BJ (cell line): ENCODE results near the gene HSPG2. TPM values are rescaled to one million over a fixed set of nuclear protein-coding genes. Genes with fewer than 3 reads are reported as not detected.

Experiments used
- CTCF ChIA-PET: fragments of 350-600 bp; formaldehyde crosslinking; extraction: SDS; loops from one replicate; lab custom pipeline; 2021; ENCODE audit warnings: antibody characterized with exemption, inconsistent platforms; lab: Yijun Ruan, JAX
- POLR2A ChIA-PET: fragments of 300-600 bp; sonication (Branson Sonifier 250); formaldehyde crosslinking; extraction: SDS; loops from one replicate; lab custom pipeline; 2021; ENCODE audit warnings: antibody characterized with exemption; lab: Charles Lee
- DNase-seq: peaks from one replicate; pipeline ENCODE4 v3.0.0-alpha.2; 2011; ENCODE audit warnings: low read depth
- H3K27me3 ChIP-seq: 2 replicates; pipeline ENCODE4 v1.6.0; 2011; ENCODE audit warnings: low read length; ENCODE audit not compliant: control insufficient read depth, insufficient read depth
- H3K36me3 ChIP-seq: 2 replicates; pipeline ENCODE4 v1.5.1; 2011; ENCODE audit warnings: low read length; ENCODE audit not compliant: control insufficient read depth, insufficient read depth
- H3K4me3 ChIP-seq: 2 replicates; pipeline ENCODE4 v1.5.1; 2011; ENCODE audit warnings: low read depth, mild to moderate bottlenecking, control low read depth, low read length
- CTCF ChIP-seq: IDR thresholded peaks from 2 replicates; pipeline ENCODE4 v1.5.1; 2011; ENCODE audit warnings: low read depth, mild to moderate bottlenecking, control low read depth, inconsistent platforms, low read length, moderate library complexity; ENCODE audit not compliant: insufficient read depth
- polyA plus RNA-seq: library from polyadenylated mRNA; depleted of rRNA; stranded (reverse); fragments of >200 nt; gene quantifications from 2 replicates; pipeline ENCODE4 v1.2.3, GENCODE V29; 2011

The HSPG2 gene
- polyA plus RNA-seq, 1 experiment = 45.1 TPM

GRCh38 chr1:21874328-21874727, 62.8 kb downstream of the HSPG2 start:
- CTCF ChIA-PET = no interaction called here
- no peak for DNase-seq
- TF ChIP-seq CTCF = no peak
- Histone ChIP-seq H3K27me3 (no peaks in the 10 kb centered on the region), H3K4me3 (no peak overlapping the region), H3K36me3 (peaks cover 77% of the 10 kb centered on the region)
- POLR2A ChIA-PET = no interaction called here

DNA sequence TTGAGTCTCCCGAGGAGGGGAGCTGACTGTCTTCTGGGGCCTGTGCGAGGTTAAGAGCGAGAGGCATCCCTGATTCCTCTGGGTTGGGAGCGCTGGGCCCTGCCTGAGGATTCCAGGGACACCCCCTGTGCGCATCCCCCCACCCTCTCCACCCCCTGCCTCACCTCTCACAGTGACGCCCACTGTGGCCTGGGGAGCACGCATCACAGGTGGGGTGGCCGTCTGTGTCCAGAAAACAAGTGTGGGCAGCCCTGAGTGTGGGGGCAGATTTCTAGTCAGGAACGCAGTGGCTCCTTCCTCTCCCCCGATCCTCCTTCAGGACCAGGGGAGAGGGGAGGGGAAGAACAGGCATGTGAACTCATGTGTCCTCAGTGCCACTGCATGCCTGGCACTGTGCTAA, 63.3 kb downstream of the HSPG2 start:
- no peaks in the 10 kb centered on the region for H3K27me3 ChIP-seq
- POLR2A ChIA-PET = no interaction called here
- H3K36me3 ChIP-seq = peaks cover 71% of the 10 kb centered on the region
- no peak for DNase-seq
- no peak for TF ChIP-seq CTCF
- no peak overlapping the region for H3K4me3 ChIP-seq
- CTCF ChIA-PET = no interaction called here

DNA sequence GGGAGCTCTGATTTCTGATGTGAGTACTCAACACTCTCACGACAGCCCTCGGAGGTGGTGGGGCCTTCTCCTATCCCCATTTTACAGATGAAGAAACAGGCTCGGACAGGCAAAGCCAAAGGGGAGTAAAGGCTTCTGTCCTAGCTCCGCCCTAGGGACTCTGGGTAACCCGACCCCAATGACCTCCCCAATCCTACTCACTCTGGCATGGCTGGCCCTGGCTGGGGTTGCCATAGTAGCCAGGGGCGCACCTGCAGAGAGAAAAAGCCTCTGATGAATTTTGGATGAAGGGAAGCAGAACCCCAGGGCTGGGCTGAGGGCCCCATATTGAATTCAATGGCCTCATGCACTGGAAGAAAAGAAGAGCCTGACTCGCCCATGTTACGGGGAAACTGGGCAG, 63.9 kb downstream of the HSPG2 start:
- no peak for TF ChIP-seq CTCF
- ChIA-PET CTCF (no interaction called here), POLR2A (no interaction called here)
- no peak for DNase-seq
- H3K36me3 ChIP-seq = peaks cover 65% of the 10 kb centered on the region
- H3K4me3 ChIP-seq = no peak overlapping the region
- H3K27me3 ChIP-seq = no peaks in the 10 kb centered on the region

GRCh38 chr1:21872445-21873079, 64.5 kb downstream of the HSPG2 start:
- peaks cover 61% of the 10 kb centered on the region for H3K36me3 ChIP-seq
- ChIA-PET CTCF (no interaction called here), POLR2A (no interaction called here)
- no peak overlapping the region for H3K4me3 ChIP-seq
- H3K27me3 ChIP-seq = no peaks in the 10 kb centered on the region
- no peak for DNase-seq
- TF ChIP-seq CTCF = no peak

- POLR2A ChIA-PET = no interaction called here
- CTCF ChIA-PET = interaction anchor here (1.4 kb wide), 1 partner anchor 11 kb away, joined by 4 read pairs; no protein-coding TSS in a partner anchor
- DNase-seq = no peak
- no peak overlapping the region for H3K4me3 ChIP-seq
- peaks cover 57% of the 10 kb centered on the region for H3K36me3 ChIP-seq
- TF ChIP-seq CTCF = no peak
- no peaks in the 10 kb centered on the region for H3K27me3 ChIP-seq
These were observed 65.2 kb downstream of the HSPG2 start for GRCh38 chr1:21871943-21872342.
